Memory B cell (primary cell): Measurements from ENCODE around the gene SYT15B.
"Not testable (repeated sequence)": the region's sequence is repeated elsewhere in the genome, so short reads cannot be mapped to it uniquely, and the experiment has no call there.

Experiments
- ATAC-seq: fragments of 150-1000 bp; cut with Tn5 transposase; 2 replicates; pipeline ENCODE4 v1.10.0; 2021; ENCODE audit warnings: low read depth, mild to moderate bottlenecking, moderate library complexity
- DNase-seq, 2 donors: peaks; one replicate each; pipeline ENCODE4 v3.0.0; 2022; ENCODE audit warnings: low spot score in 2 of 2
- H3K27ac Mint-ChIP-seq: one replicate; pipeline ENCODE4 v1.8.0; 2022; ENCODE audit warnings: mild to moderate bottlenecking, moderate library complexity, mixed read lengths
- H3K27me3 Mint-ChIP-seq: one replicate; pipeline ENCODE4 v1.8.0; 2022; ENCODE audit warnings: mixed read lengths
- H3K36me3 Mint-ChIP-seq: one replicate; pipeline ENCODE4 v1.8.0; 2022; ENCODE audit warnings: mild to moderate bottlenecking, mixed read lengths
- H3K4me1 Mint-ChIP-seq: one replicate; pipeline ENCODE4 v1.8.0; 2022; ENCODE audit warnings: mixed read lengths
- H3K4me3 Mint-ChIP-seq: one replicate; pipeline ENCODE4 v1.8.0; 2022; ENCODE audit warnings: mild to moderate bottlenecking, moderate library complexity, mixed read lengths
- H3K9me3 Mint-ChIP-seq: one replicate; pipeline ENCODE4 v1.8.0; 2022; ENCODE audit warnings: mixed read lengths

The SYT15B gene

DNA sequence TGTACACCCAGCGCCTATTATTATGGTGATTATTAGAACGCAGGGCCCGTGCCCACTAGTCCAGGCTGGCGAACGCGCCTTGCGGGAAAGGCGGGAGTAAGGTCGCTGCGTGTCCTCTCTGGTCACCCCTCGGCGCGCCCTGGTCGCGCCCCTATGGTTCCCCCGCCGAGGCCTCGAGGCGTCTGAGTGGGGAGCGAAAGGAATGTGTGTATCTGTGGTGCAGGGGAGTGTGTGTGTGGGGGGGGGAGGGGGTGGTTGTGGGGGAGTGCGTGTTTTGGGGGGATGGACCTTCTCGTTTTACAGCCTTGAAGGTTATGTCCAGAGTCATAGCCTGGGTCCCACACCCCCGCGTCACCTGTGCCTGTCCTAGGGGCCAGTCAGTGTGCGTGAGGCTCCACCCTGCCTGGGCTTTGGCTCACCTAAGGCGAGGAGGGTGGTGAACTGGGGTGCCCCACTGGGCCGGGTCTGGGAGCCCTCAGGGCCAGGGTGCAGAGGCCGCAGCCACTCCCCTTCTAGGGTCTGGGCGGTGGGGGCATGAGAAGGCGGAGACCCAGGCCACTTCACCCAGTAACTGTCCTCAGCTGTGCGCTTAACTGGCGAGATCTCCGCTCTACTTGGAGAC is at the start of gene SYT15B:
Gene SYT15B, minus strand, starts transcription at position 39 of the 622 bp plus-strand sequence. CDS start 952 bp downstream, outside the sequence.
- H3K4me1 Mint-ChIP-seq, ATAC-seq, H3K4me3 Mint-ChIP-seq: not testable (repeated sequence)

DNA sequence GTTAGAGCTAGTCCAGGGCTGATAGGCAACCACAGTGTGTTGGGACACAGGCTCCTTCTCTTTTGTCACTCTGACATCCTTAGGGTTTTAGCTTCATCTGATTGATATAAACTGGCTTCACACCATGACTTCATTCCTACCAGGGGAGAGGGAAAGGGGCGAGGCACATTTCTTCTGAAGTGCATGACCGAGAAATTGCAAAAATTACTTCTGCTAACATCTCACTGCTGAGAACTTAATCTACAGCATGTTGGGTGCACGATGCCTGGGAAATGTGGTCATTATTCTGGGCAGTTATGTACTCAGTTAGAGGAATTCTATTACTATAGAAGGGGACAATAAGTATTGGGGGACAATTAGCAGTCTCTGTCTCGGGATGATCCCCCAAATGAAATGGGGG is 16.2 kb upstream of the SYT15B start:
- H3K36me3 Mint-ChIP-seq, H3K27ac Mint-ChIP-seq, H3K9me3 Mint-ChIP-seq, H3K27me3 Mint-ChIP-seq, DNase-seq, H3K4me1 Mint-ChIP-seq, H3K4me3 Mint-ChIP-seq, ATAC-seq: not testable (repeated sequence)

More for the DNA sequence above, at the start of gene SYT15B:
- H3K9me3 Mint-ChIP-seq, H3K27me3 Mint-ChIP-seq, DNase-seq, H3K27ac Mint-ChIP-seq, H3K36me3 Mint-ChIP-seq: not testable (repeated sequence)

DNA sequence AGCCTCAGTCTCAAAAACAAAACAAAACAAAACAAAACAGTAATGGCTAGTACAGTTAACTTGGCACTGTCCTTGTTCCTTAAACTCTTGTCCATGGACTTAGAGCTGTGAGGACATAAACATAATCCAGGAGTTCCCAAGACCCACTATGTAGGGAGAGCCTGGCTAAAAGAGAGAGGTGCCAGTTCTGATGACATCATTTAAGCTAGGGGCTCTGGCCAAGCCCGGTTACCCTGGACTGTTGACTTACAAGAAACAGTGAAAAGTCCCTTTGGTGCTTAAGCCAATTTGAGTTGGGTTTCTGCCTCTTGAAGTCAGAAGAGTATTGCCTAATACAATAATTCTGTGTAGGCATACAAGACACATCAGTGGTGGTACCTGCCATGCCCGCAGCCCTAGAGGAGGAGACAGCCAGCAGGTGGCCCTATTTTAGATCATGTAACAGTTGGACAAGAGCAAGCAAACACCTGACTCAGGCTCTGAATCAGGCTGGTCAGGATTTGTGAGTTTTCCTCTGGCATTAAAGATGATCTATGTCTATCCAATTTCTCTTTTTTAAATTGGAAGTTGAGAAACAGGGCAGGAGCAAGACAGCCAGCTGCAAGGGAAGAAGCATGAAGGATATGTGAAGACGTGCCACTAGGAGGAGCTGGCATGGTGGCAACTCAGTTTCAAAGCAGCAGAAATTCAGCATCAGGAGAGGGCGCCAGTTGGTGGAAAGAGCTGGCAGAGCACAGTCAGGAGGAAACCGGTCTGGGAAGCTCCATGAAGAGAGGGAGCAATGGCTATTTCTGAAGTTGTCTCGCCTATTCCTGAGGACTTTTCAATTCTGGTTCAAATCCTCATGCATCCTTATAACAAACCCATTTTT is 12.2 kb upstream of the SYT15B start:
- peak; percentile 21 for ATAC-seq
- not testable (repeated sequence) for H3K27me3 Mint-ChIP-seq, H3K36me3 Mint-ChIP-seq, H3K27ac Mint-ChIP-seq, H3K4me3 Mint-ChIP-seq, DNase-seq, H3K9me3 Mint-ChIP-seq, H3K4me1 Mint-ChIP-seq

DNA sequence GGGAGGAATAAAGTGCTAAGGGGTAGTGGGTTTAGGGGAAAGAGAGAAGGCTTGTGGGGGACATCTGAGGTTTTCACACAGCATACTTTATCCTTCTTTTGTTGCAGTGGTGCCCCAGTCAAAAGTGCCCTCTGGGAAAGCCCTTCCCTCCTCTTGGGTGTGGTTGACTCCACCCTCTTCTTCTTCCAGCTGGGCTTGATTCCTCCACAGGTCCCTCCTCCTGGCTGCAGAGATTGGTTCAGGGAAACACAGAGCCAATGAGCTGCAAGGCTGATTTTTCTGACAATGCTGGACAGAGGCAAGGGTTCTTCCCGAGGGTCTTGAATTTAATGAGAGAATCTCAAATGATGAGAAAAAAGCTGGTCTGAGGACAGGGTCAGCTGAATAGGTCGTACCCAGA is 7.4 kb upstream of the SYT15B start:
- H3K27me3 Mint-ChIP-seq, H3K4me1 Mint-ChIP-seq, H3K27ac Mint-ChIP-seq, DNase-seq, H3K36me3 Mint-ChIP-seq, H3K9me3 Mint-ChIP-seq, H3K4me3 Mint-ChIP-seq, ATAC-seq: not testable (repeated sequence)

DNA sequence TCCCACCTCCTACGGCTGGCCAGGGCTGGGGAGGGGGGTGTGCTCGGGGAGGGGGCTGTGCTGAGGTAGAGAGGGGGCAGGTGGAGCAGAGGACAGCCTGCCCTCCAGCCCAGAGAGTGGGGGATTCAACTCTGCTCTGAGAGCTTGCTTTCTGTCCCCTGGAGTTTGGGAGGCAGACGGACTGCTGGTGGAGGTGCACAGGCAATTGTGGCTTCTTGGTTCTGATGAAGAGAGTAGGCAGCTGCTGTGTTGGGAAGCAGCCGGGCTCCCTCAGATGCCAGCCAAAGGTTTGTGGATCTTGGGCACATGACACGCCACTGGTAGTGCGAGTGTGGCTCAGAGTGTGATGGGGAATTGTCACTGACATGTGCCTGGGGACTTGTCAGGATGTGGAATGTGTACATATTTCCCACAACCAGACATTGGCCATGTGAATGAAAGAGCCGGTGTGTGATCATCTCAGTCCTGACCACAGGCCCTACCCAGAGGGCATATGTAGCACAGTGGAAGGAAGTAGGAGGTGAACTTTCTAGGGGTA is 5.3 kb upstream of the SYT15B start:
- not testable (repeated sequence) for H3K27ac Mint-ChIP-seq, H3K4me3 Mint-ChIP-seq, DNase-seq, ATAC-seq, H3K27me3 Mint-ChIP-seq, H3K9me3 Mint-ChIP-seq, H3K4me1 Mint-ChIP-seq, H3K36me3 Mint-ChIP-seq

DNA sequence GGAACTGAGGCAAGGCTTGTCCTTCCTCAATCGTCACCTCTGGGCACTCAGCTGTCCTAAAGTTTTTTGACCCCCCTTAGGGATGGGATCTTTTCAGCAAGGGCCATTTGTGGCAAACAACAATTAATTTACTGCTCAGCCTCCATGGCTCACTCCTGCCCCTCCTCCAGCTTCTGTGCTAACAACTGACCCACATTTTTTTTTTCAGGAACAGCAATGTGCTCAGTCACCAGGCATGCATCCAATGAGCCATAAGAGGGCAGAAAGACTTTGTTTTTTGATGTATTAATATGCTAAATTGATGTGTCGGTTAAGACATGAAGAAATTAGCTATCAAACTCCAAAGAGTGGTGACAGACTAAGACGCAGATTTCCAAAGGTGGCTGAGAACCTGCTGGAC is 4.7 kb upstream of the SYT15B start:
- not testable (repeated sequence) for H3K4me1 Mint-ChIP-seq, DNase-seq, H3K36me3 Mint-ChIP-seq, H3K27me3 Mint-ChIP-seq, H3K9me3 Mint-ChIP-seq, H3K27ac Mint-ChIP-seq, H3K4me3 Mint-ChIP-seq, ATAC-seq

DNA sequence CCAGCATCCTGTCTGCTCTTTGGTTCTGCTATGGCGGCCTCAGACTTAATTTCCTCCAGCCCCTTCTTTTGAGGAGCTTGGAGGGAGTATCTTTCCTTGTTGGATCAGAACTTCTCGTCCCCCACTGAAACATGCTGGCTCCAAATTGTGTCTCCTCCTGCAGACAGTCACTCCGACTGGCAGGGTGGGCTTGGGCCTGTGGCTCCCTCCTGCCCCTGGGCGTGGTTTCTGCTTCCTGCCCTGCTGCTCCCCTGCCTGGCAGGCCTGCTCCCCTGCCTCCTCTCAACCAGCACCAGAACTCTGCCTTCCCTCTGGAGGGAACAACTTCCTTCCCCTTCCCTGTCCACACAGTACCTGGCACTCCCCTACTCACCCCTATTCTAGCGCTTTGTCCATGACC is 3.8 kb upstream of the SYT15B start:
- not testable (repeated sequence) for H3K4me3 Mint-ChIP-seq, H3K36me3 Mint-ChIP-seq, H3K27me3 Mint-ChIP-seq, DNase-seq, H3K9me3 Mint-ChIP-seq, H3K27ac Mint-ChIP-seq, H3K4me1 Mint-ChIP-seq, ATAC-seq

DNA sequence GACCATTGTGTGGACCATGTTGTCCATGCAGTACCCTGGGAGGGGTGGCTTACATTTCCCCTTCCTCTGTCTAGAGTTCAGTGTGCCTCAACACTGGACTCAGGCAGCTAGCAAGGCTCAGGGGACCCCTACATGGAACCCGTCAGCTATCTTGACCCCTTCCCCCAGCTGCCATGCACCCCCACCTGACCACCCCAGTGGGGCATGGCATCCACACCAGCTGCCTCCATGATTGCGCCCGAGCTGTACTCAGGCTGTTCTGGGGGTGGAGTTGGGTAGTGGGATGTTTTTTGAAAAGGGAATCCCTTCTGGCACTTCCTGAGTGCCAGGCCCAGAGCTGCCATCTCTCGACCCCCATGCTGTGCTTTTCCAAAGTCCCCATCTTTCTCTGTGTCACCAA is 1.8 kb upstream of the SYT15B start:
- H3K4me3 Mint-ChIP-seq, DNase-seq, ATAC-seq, H3K4me1 Mint-ChIP-seq, H3K9me3 Mint-ChIP-seq, H3K27me3 Mint-ChIP-seq, H3K36me3 Mint-ChIP-seq, H3K27ac Mint-ChIP-seq: not testable (repeated sequence)

DNA sequence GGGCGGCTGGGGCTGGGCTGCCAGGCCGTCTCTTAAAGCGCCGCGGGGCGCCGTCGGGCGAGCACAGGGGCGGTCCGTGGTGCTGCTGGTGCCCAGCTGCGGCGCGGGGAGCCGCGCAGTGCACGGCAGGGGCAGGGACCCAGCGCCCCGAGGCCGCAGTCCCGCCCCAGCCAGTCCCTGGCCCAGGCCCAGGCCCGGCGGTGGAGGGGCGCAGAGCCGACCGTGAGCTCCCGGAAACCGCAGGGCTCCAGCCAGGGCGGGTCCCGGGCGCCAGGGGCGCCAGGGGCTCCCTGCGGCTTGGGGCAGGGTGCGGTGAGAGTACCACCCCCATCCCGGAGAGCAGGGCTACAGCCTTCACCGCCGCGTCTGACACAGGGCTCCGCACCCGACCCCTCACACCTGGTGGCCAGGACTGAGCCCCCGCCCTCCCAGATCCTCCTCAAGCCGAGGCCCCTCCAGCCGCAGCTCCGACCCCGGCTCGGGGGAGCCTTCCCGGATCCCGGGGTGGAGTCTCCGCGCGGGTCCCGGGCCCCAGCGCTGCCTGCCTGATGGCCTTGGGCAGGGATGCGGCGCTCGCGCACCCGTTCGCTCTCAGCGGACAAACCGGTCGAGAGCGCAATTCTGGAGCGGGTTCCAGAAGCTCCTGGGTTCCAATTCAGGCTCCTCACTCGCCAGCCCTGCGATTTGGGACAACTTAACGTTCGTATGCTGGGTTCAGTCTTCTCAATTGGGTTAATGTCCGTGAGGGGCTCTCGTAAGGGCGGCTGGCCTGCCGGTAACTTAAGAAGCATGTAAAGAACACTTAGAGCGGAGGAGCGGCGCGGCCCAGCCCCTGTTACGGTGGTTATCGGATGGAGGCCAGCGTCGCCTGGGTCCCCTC is 478 bp downstream of the SYT15B start:
- H3K4me3 Mint-ChIP-seq, ATAC-seq, H3K9me3 Mint-ChIP-seq: not testable (repeated sequence)

DNA sequence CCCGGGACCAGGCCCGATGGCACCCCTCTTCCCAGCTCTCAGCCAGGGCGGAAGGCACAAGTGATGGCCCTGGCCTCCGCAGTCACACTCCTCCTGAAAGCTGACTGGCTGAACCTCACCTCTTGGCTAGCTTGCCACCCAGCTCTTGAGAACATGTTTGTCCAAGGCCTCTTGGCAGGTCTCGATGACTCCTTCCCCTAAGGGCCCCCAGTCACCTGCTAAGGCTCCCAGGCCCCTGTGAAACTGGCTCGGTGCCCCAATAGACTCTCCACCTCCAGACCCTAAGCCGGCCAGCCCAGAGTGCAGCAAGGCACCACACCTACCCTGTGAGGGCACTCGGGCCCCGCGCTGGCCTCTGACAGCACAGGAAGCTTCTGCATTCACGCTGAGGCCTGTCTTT is 4.5 kb downstream of the SYT15B start:
- not testable (repeated sequence) for H3K27me3 Mint-ChIP-seq, H3K27ac Mint-ChIP-seq, H3K4me1 Mint-ChIP-seq, H3K9me3 Mint-ChIP-seq, DNase-seq, H3K36me3 Mint-ChIP-seq, H3K4me3 Mint-ChIP-seq, ATAC-seq

More for the DNA sequence above, 478 bp downstream of the SYT15B start:
- DNase-seq, H3K27ac Mint-ChIP-seq, H3K4me1 Mint-ChIP-seq, H3K27me3 Mint-ChIP-seq, H3K36me3 Mint-ChIP-seq: not testable (repeated sequence)

DNA sequence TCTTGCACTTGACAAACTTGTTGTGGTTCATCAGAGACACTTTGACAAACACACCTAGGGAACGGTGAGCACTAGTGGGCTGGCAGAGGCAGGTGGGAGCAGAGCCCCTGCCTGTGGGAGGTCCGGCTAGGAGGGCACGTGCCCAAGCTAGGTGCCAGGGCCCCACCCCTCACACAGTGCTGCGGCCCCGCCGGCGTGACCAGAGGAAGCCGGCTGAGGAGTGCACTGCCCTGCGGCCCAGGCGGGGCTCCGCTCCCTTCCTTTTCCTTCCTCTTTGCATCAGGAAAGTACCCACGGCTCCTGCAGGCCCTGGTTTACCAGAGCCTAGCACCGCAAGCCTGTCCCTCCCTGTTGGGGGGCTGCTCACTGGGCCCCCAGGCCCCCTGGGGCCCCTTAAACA is 7.2 kb downstream of the SYT15B start:
- H3K9me3 Mint-ChIP-seq, H3K27me3 Mint-ChIP-seq, ATAC-seq, H3K4me1 Mint-ChIP-seq, H3K36me3 Mint-ChIP-seq, H3K27ac Mint-ChIP-seq, H3K4me3 Mint-ChIP-seq, DNase-seq: not testable (repeated sequence)

DNA sequence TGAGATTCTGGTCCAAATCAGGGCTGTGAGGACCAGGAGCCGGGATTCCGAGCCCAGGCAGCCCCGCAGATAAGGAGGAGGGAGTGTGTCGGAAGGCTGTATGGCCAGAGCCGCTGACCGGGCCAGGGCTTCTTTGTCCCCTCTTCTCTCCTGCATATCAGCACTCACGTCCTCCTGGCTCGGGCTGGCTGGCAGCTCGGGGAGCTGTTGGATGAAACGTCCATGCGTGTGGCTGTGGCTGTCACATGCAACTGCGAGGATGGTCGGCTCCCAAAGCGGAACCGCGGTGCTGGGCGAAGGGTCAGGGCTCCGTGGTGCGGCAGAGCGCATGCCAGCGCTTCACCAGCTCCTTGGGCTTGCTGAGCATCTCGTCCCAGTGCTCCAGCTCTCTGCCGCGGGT is 9.5 kb downstream of the SYT15B start:
- not testable (repeated sequence) for DNase-seq, H3K27ac Mint-ChIP-seq, ATAC-seq, H3K4me3 Mint-ChIP-seq, H3K4me1 Mint-ChIP-seq, H3K9me3 Mint-ChIP-seq, H3K36me3 Mint-ChIP-seq, H3K27me3 Mint-ChIP-seq

DNA sequence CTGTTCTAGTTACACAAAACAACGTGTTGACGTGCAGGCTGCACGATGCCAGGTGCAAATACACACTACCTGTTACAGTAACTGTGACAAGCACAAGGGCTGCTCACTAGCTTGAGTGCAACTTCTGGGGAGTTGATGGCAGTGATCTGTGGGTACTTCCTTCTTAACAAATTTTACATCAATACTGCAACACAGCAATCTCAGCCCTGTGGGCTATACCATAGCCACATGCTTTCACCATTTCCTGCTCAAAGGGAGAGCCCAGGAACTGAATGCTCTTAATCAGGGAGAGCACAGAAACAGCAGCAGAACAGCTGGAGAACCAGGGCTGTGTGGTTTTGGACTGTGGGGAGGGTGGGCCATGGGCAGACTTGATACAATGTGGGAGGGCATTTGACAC is 10.2 kb downstream of the SYT15B start:
- not testable (repeated sequence) for H3K27me3 Mint-ChIP-seq, H3K4me3 Mint-ChIP-seq, H3K27ac Mint-ChIP-seq, H3K36me3 Mint-ChIP-seq, DNase-seq, ATAC-seq, H3K4me1 Mint-ChIP-seq, H3K9me3 Mint-ChIP-seq

DNA sequence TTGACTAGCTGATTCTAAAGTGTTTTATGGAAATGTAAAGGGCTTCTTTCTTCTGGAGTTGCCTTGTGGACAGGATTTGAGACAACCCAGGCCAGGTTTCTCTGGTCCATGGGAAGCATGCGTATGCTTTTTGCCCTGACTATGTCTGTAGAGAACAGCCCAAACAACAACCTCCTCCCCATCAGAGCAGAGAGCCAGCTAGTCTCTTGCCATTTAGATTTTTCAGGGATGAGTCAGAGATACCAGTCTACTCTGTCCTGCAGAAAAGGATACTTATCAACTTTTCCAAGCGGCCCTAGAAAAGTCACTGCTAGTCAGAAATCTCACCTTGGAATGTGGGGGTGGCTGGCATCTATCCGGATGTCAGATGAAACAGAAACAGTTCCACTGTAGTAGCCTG is 11.6 kb downstream of the SYT15B start:
- not testable (repeated sequence) for ATAC-seq, H3K4me1 Mint-ChIP-seq, H3K36me3 Mint-ChIP-seq, DNase-seq, H3K9me3 Mint-ChIP-seq, H3K27me3 Mint-ChIP-seq, H3K27ac Mint-ChIP-seq, H3K4me3 Mint-ChIP-seq
